Measurements from ENCODE around the gene NUTM2A.
"Not testable (repeated sequence)": the region's sequence is repeated elsewhere in the genome, so short reads cannot be mapped to it uniquely, and the experiment has no call there.

DNA sequence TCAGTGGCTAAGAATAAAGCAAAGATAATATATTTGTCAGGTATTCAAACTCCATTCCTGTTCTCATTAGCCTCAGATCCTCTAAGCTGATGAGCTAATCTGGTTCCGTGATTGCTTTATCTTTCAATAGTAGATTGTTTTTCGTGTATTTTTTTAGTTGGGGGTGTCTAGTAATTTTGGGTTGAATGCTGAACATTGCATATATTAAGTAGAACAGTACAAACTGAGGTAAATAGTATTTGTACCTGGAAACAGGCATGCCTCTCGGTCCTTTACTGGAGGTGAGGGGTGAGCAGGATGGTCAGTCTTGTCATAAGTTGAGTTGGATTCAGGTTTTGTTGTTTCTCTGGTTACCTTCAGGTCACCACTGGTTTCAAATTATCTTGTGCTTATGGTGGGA is 37.7 kb upstream of the NUTM2A start:
- TF ChIP-seq, protein P1, sequence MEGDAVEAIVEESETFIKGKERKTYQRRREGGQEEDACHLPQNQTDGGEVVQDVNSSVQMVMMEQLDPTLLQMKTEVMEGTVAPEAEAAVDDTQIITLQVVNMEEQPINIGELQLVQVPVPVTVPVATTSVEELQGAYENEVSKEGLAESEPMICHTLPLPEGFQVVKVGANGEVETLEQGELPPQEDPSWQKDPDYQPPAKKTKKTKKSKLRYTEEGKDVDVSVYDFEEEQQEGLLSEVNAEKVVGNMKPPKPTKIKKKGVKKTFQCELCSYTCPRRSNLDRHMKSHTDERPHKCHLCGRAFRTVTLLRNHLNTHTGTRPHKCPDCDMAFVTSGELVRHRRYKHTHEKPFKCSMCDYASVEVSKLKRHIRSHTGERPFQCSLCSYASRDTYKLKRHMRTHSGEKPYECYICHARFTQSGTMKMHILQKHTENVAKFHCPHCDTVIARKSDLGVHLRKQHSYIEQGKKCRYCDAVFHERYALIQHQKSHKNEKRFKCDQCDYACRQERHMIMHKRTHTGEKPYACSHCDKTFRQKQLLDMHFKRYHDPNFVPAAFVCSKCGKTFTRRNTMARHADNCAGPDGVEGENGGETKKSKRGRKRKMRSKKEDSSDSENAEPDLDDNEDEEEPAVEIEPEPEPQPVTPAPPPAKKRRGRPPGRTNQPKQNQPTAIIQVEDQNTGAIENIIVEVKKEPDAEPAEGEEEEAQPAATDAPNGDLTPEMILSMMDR (IDR thresholded peaks at IDR 0.05), result not testable (repeated sequence)
- TF ChIP-seq POLR2A, EP300 (IDR thresholded peaks at IDR 0.05): not testable (repeated sequence)
